ENCODE measurements around the gene OAT. TPM values are rescaled to one million over a fixed set of nuclear protein-coding genes. Genes with fewer than 3 reads are reported as not detected.

OAT gene
- total RNA-seq, 1 experiment from 2014 or later: 67.9 TPM

DNA sequence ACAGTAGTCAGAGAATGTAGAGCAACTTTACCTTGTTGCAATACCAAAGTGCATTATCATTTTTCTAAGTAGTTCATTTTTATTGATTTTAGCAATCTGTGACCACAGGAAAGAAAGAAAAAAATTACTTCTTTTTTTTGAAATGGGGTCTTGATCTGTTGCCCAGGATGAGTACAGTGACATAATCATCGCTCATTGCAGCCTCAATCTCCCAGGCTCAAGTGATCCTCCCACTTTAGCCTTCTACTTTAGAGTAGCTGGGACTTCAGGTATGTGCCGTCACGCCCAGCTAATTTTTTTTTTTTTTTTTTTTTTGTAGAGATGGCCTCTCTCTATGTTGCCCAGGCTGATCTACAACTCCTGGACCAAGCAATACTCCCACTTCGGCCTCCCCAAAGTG is 11.4 kb upstream of the OAT start:
- Histone ChIP-seq H3K4me1 (ENCODE audit: insufficient read depth, low read length) (no peaks in the 10 kb centered on the region), H4K5ac (ENCODE audit: insufficient read length, low read depth, low read length) (no peak overlapping the region), H4K91ac (ENCODE audit: insufficient read length, low read depth, low read length) (no peak overlapping the region), H3K79me1 (ENCODE audit: insufficient read depth, low read depth, low read length, poor library complexity, severe bottlenecking) (no peaks in the 10 kb centered on the region), H3K79me2 (ENCODE audit: insufficient read depth, low read length) (no peaks in the 10 kb centered on the region), H2BK5ac (ENCODE audit: insufficient read length, low read length) (no peak overlapping the region), H3K27me3 (ENCODE audit: insufficient read depth, low read length) (no peaks in the 10 kb centered on the region), H3K9me3 (ENCODE audit: control insufficient read depth, low read depth, low read length) (no peaks in the 10 kb centered on the region), H2AK5ac (ENCODE audit: insufficient read length, low read length) (no peak overlapping the region), H2AFZ (ENCODE audit: low read length) (no peak overlapping the region), H2BK20ac (ENCODE audit: low read depth, low read length, poor library complexity, severe bottlenecking) (no peak overlapping the region), H3K56ac (ENCODE audit: insufficient read length, low read depth, low read length) (no peak overlapping the region), H2BK15ac (ENCODE audit: low read depth, low read length) (no peak overlapping the region), H3K18ac (ENCODE audit: insufficient read length, low read depth, low read length) (no peak overlapping the region), H3K23ac (ENCODE audit: insufficient read length, low read depth, low read length) (no peak overlapping the region), H2BK12ac (ENCODE audit: insufficient read length, low read depth, low read length) (no peak overlapping the region), H4K8ac (replicated peaks; ENCODE audit: insufficient read length, low read depth, low read length) (no peak overlapping the region), H3K9ac (ENCODE audit: extremely low read depth, insufficient read length, low read length) (no peak overlapping the region), H4K20me1 (ENCODE audit: control insufficient read depth, insufficient read depth, insufficient read length) (no peaks in the 10 kb centered on the region), H3T11ph (ENCODE audit: low read length) (no peak overlapping the region), H3K27ac (ENCODE audit: insufficient read length, low read depth, low read length) (no peak overlapping the region), H3K4me2 (ENCODE audit: insufficient read depth, insufficient read length, low read length) (no peak overlapping the region), H2BK120ac (ENCODE audit: low read depth, low read length, poor library complexity, severe bottlenecking) (no peak overlapping the region), H3K4ac (ENCODE audit: low read depth, low read length) (no peak overlapping the region), H3K23me2 (ENCODE audit: insufficient read length, low read depth, low read length, poor library complexity, severe bottlenecking) (no peaks in the 10 kb centered on the region), H3K14ac (ENCODE audit: insufficient read depth, low read length) (no peak overlapping the region)
- no peak for DNase-seq
- Mint-ChIP-seq H3K27me3 (ENCODE audit: low read depth) (peaks cover 2% of the 10 kb centered on the region), H3K27ac (no peak overlapping the region), H3K9me3 (no peaks in the 10 kb centered on the region), H3K4me3 (no peak overlapping the region), H3K4me1 (peaks cover 15 to 18% of the 10 kb centered on the region in 2 experiments), H3K36me3 (ENCODE audit: insufficient read depth in 1 of 3, low read depth in 3 of 3) (no peaks in the 10 kb centered on the region)
- TF ChIP-seq, protein P1, sequence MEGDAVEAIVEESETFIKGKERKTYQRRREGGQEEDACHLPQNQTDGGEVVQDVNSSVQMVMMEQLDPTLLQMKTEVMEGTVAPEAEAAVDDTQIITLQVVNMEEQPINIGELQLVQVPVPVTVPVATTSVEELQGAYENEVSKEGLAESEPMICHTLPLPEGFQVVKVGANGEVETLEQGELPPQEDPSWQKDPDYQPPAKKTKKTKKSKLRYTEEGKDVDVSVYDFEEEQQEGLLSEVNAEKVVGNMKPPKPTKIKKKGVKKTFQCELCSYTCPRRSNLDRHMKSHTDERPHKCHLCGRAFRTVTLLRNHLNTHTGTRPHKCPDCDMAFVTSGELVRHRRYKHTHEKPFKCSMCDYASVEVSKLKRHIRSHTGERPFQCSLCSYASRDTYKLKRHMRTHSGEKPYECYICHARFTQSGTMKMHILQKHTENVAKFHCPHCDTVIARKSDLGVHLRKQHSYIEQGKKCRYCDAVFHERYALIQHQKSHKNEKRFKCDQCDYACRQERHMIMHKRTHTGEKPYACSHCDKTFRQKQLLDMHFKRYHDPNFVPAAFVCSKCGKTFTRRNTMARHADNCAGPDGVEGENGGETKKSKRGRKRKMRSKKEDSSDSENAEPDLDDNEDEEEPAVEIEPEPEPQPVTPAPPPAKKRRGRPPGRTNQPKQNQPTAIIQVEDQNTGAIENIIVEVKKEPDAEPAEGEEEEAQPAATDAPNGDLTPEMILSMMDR (conservative IDR thresholded peaks at IDR 0.05): no peak
- no CpG with 5 or more reads among the region's 4 CpGs for WGBS (ENCODE audit: extremely low coverage, insufficient read length, low lambda C conversion rate)
